ENCODE results near the gene FGR.

DNA sequence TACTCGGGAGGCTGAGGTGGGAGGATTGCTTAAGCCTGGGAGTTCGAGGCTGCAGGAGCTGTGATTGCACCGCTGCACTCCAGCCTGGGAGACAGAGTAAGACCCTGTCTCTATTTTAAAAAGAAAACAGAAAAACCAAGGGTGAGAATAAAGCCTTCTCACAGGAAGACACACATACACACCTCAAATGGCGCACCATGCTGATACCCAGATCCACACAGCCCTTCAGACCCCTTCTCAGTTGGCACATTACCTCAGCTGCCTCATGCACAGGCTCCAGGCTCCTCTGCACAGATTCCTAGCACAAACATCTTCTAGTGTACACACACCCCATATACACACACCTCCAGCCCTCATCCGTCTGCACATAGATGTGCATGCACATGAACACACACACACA is 7.9 kb downstream of the FGR start:
- TF ChIP-seq, protein P1, sequence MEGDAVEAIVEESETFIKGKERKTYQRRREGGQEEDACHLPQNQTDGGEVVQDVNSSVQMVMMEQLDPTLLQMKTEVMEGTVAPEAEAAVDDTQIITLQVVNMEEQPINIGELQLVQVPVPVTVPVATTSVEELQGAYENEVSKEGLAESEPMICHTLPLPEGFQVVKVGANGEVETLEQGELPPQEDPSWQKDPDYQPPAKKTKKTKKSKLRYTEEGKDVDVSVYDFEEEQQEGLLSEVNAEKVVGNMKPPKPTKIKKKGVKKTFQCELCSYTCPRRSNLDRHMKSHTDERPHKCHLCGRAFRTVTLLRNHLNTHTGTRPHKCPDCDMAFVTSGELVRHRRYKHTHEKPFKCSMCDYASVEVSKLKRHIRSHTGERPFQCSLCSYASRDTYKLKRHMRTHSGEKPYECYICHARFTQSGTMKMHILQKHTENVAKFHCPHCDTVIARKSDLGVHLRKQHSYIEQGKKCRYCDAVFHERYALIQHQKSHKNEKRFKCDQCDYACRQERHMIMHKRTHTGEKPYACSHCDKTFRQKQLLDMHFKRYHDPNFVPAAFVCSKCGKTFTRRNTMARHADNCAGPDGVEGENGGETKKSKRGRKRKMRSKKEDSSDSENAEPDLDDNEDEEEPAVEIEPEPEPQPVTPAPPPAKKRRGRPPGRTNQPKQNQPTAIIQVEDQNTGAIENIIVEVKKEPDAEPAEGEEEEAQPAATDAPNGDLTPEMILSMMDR (conservative IDR thresholded peaks at IDR 0.05) = no peak
- no peak for TF ChIP-seq ZFX (IDR thresholded peaks at IDR 0.05)
